ENCODE data around the gene MRPL49. TPM values are rescaled to one million over a fixed set of nuclear protein-coding genes. Genes with fewer than 3 reads are reported as not detected.

The MRPL49 gene
- total RNA-seq, 4 donors from 2014 or later = 76.2 to 113 (median 91.5) TPM

- H3K27ac ChIP-seq (replicated peaks in 1 of 4) = no peak overlapping the region
- H3K4me1 ChIP-seq = peaks cover 0 to 4% (median 0%) of the 10 kb centered on the region in 4 donors
- H3K9me3 ChIP-seq = no peaks in the 10 kb centered on the region
- 92% methylated on average over 2 of the region's 2 CpGs for WGBS
- DNase-seq (ENCODE audit: extremely low spot score) = no peak
- no peaks in the 10 kb centered on the region for H3K36me3 ChIP-seq
- TF ChIP-seq POLR2A (IDR thresholded peaks at IDR 0.05; ENCODE audit: low read depth) = no peak
- TF ChIP-seq EP300 (IDR thresholded peaks at IDR 0.05) = no peak
- no peak for TF ChIP-seq CTCF (IDR thresholded peaks at IDR 0.05)
- no peak for TF ChIP-seq POLR2AphosphoS5 (IDR thresholded peaks at IDR 0.05)
- H3K4me3 ChIP-seq = no peak overlapping the region
- intact Hi-C loops (cut with DNase I) = no loop called here
- H3K27me3 ChIP-seq = no peaks in the 10 kb centered on the region
Observed at GRCh38 chr11:65163684-65164083, 41.6 kb downstream of the MRPL49 start.

- intact Hi-C loops (cut with DNase I) = no loop called here
- TF ChIP-seq POLR2A (IDR thresholded peaks at IDR 0.05; ENCODE audit: low read depth) = no peak
- no peak for TF ChIP-seq EP300 (IDR thresholded peaks at IDR 0.05)
- TF ChIP-seq CTCF (IDR thresholded peaks at IDR 0.05) = no peak
- TF ChIP-seq POLR2AphosphoS5 (IDR thresholded peaks at IDR 0.05) = no peak
- Histone ChIP-seq H3K36me3 (no peaks in the 10 kb centered on the region), H3K9me3 (no peaks in the 10 kb centered on the region), H3K4me1 (peaks cover 0 to 4% (median 0%) of the 10 kb centered on the region in 4 donors), H3K27ac (replicated peaks in 1 of 4) (no peak overlapping the region), H3K27me3 (no peaks in the 10 kb centered on the region), H3K4me3 (peak overlapping the region; percentile 13 to 40 (median 28))
- no peak for DNase-seq (ENCODE audit: extremely low spot score)
- WGBS = 59% methylated on average over 31 of the region's 31 CpGs
Observed at GRCh38 chr11:65165410-65166317, 43.5 kb downstream of the MRPL49 start.

GRCh38 chr11:65166893-65167292, 44.8 kb downstream of the MRPL49 start:
- no peak overlapping the region for H3K27ac ChIP-seq (replicated peaks in 1 of 4)
- no peak overlapping the region for H3K4me3 ChIP-seq
- intact Hi-C loops (cut with DNase I) = no loop called here
- WGBS = 89% methylated on average over 3 of the region's 3 CpGs
- H3K9me3 ChIP-seq = no peaks in the 10 kb centered on the region
- no peak for TF ChIP-seq POLR2A (IDR thresholded peaks at IDR 0.05; ENCODE audit: low read depth)
- TF ChIP-seq POLR2AphosphoS5 (IDR thresholded peaks at IDR 0.05) = no peak
- TF ChIP-seq EP300 (IDR thresholded peaks at IDR 0.05) = no peak
- no peak for TF ChIP-seq CTCF (IDR thresholded peaks at IDR 0.05)
- peaks cover 0 to 4% (median 0%) of the 10 kb centered on the region in 4 donors for H3K4me1 ChIP-seq
- H3K36me3 ChIP-seq = no peaks in the 10 kb centered on the region
- DNase-seq (ENCODE audit: extremely low spot score) = no peak
- H3K27me3 ChIP-seq = no peaks in the 10 kb centered on the region

GRCh38 chr11:65167656-65168055, 45.5 kb downstream of the MRPL49 start:
- DNase-seq (ENCODE audit: extremely low spot score) = no peak
- no peaks in the 10 kb centered on the region for H3K36me3 ChIP-seq
- H3K4me1 ChIP-seq = peaks cover 0 to 4% (median 0%) of the 10 kb centered on the region in 4 donors
- H3K4me3 ChIP-seq = no peak overlapping the region
- H3K27me3 ChIP-seq = no peaks in the 10 kb centered on the region
- intact Hi-C loops (cut with DNase I) = no loop called here
- TF ChIP-seq POLR2AphosphoS5 (IDR thresholded peaks at IDR 0.05) = no peak
- no peak for TF ChIP-seq POLR2A (IDR thresholded peaks at IDR 0.05; ENCODE audit: low read depth)
- no peak for TF ChIP-seq EP300 (IDR thresholded peaks at IDR 0.05)
- no peak for TF ChIP-seq CTCF (IDR thresholded peaks at IDR 0.05)
- H3K9me3 ChIP-seq = no peaks in the 10 kb centered on the region
- no peak overlapping the region for H3K27ac ChIP-seq (replicated peaks in 1 of 4)
- 95% methylated on average over 3 of the region's 3 CpGs for WGBS
